SK-N-SH treated with all-trans-retinoic acid at 6 μM for 48 hours (cell line): ENCODE data around the gene HPS5.

Experiments
- ISL1 ChIP-seq: fragments of 250-450 bp; sonication (Bioruptor Pico); IDR thresholded peaks from 2 replicates; pipeline ENCODE4 v2.1.2; 2022; ENCODE audit warnings: mild to moderate bottlenecking, moderate library complexity
- PATZ1 ChIP-seq: fragments of 250-450 bp; sonication (Bioruptor Pico); IDR thresholded peaks from 2 replicates; pipeline ENCODE4 v1.8.0; 2020; ENCODE audit warnings: mild to moderate bottlenecking, moderate library complexity, borderline replicate concordance
- ZFP30 ChIP-seq: fragments of 450-650 bp; formaldehyde crosslinking; IDR thresholded peaks from 2 replicates; pipeline ENCODE4 v1.5.0; 2022; ENCODE audit warnings: mild to moderate bottlenecking, moderate library complexity

DNA sequence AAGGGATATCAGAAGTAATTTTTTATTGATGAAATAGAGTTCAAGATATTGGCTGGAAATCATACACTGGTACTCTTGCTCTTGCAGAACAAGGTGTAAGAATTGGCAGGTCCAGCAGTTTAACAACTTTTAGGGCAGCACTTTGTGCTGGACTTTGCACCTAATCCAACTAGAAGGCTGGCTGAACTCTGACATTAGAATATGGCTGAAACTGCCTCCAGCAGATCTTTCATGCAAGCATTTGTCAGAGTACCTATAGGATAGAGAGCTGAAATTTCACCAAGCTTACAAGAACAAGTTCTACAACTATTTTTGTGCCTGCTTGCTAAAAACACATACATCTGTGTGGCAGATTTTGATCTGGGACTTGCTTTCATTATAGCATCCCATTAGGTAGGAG is 17.2 kb downstream of the HPS5 start:
- TF ChIP-seq PATZ1 (no peak), ISL1 (CRISPR knock-in tag) (no peak), ZFP30 (no peak)
